Activated CD8-positive, alpha-beta memory T cell treated with anti-CD3 and anti-CD28 coated beads for 4 hours (primary cell): ENCODE results near the gene PHACTR2.
"Not testable (repeated sequence)": the region's sequence is repeated elsewhere in the genome, so short reads cannot be mapped to it uniquely, and the experiment has no call there.

ENCODE experiments used
- DNase-seq, 2 donors: peaks; one replicate each; pipeline ENCODE4 v3.0.0-alpha.2; 2020; ENCODE audit warnings: low read depth in 2 of 2

PHACTR2 gene

DNA sequence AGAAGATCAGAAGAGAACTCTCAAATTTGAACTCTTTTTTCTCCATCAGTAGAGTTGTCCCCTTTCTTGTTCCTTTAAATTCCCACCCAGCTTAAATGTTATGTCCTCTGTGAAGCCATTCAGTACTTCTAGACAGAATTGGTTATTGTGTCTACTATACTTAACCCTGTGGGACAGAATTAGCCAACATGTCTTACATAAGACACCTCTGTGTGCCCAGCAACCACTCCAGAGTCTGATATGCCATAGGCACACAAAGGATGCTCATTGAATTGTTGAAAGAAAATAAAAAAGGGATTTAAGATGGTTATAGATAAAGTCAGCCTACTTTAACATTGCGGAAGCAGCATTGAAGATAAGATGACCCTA, 88.4 kb downstream of the PHACTR2 start:
- no peak for DNase-seq

- no peak for DNase-seq
These were observed 89.7 kb downstream of the PHACTR2 start for GRCh38 chr6:143767433-143767832.

DNA sequence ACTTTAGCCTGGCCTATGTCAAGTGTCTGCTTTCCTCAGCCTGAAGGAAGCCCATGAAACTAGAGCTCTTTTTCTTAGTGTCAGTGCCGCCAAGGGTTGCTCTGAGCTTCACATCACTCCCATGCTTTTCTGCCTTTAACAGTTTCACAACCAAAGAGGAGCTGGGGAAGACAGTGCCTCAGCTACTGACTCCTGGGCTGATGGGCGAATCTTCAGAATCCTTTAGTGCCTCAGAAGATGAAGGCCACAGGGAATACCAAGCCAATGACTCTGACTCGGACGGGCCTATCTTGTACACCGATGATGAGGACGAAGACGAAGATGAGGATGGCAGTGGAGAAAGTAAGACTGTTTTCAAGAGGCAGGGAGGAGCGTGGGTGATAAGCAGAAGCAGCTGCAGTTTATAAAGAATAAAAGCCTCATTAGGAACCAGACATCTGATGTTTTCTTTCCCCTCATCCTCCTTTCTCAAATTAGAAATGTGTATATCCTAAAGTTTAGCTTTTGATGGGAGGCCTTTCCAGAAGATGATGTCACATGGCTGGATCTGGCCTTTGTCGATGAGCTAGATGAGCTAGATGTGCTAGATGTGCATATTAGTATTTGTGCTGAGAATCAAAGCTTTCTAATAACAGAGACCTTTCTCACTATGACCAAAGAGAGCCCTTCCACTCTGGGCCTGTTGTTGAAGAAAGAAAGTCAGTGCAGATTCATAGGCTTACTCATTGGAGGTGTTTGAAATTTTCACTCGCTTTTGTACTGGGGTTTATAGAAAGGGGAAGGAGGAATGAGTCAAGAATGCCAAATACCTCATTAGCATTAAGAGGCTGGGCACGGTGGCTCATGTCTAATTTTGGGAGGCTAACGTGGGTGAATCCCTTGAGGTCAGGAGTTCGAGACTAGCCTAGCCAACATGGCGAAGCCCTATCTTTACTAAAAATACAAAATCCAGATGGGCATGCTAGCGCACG, 94.6 kb downstream of the PHACTR2 start:
- no peak for DNase-seq

GRCh38 chr6:143773506-143774150, 95.9 kb downstream of the PHACTR2 start:
- DNase-seq = no peak

GRCh38 chr6:143774347-143774746, 96.6 kb downstream of the PHACTR2 start:
- DNase-seq = no peak

- no peak for DNase-seq
These were observed 97.6 kb downstream of the PHACTR2 start for GRCh38 chr6:143775336-143775735.

DNA sequence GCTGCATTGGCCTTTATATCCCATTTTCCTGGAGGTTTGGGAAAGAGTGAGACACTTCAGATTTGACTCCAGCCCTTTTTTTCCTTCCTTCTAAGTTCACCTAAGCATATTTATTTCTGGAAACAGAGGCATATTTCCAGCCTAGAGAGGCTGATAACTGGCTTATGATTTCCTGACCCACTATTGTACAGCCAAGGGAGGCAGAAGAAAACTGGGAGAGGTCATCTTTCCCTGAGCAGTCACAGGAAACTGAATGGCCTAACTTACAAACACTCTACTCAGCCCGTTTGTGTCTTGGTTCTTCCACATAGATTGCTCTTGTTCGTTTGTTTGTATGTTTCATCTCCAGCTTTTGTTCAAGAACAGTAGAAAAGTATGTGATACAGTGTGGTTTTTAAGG, 101.2 kb downstream of the PHACTR2 start:
- DNase-seq = no peak

DNA sequence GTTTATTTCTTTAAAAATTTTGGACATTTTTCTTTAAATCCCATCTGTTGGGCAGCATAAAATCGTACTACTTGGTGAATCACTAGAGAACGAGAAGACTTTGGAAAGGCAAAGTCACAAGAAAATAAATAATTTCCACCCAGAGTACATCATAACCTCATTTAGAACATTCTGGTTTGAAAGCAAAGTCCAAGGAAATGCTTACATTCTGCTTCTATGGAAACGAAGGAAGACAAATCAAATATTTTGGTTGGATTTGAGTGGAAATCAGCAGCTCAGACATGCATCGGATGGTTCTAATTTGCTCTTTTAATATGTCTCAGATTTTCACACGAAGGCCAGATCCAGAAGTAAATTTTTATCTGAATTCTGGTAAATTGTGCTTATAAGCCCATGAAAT, 104.7 kb downstream of the PHACTR2 start:
- DNase-seq = no peak

GRCh38 chr6:143783077-143783476, 105.3 kb downstream of the PHACTR2 start:
- no peak for DNase-seq

- DNase-seq = no peak
These were observed 106.6 kb downstream of the PHACTR2 start for GRCh38 chr6:143784316-143784715.

DNA sequence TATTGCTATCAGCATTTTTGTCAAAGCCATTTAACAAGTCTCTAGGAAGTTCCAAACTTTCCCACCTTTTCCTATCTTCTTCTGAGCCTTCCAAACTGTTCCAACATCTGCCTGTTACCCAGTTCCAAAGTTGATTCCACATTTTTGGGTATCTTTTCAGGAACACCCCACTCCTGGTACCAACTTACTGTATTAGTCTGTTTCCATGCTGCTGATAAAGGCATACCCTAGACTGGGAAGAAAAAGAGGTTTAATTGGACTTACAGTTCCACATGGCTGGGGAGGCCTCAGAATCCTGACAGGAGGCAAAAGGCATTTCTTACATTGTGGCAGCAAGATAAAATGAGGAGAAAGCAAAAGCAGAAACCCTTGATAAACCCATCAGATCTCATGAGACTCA, 108.6 kb downstream of the PHACTR2 start:
- not testable (repeated sequence) for DNase-seq

- no peak for DNase-seq
These were observed 114.9 kb downstream of the PHACTR2 start for GRCh38 chr6:143792402-143793279.

DNA sequence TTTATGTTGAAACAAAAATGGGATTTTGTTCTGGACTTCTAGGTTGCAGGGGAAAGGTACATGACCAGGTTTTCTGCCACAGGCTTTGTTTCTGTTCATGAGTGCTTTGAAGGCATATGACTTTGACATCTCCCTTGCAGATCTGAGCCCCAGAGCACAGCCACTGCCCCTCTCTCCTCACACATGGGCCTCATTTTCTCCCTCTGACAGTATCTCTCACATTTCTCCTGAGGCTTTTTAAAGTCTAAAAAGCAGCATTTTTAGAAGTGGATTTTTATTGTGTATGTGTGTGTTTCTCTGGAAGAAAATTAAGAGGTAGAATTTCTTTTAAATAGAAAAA, 115.5 kb downstream of the PHACTR2 start:
- DNase-seq = no peak

GRCh38 chr6:143796551-143796950, 118.8 kb downstream of the PHACTR2 start:
- DNase-seq = not testable (repeated sequence)

DNA sequence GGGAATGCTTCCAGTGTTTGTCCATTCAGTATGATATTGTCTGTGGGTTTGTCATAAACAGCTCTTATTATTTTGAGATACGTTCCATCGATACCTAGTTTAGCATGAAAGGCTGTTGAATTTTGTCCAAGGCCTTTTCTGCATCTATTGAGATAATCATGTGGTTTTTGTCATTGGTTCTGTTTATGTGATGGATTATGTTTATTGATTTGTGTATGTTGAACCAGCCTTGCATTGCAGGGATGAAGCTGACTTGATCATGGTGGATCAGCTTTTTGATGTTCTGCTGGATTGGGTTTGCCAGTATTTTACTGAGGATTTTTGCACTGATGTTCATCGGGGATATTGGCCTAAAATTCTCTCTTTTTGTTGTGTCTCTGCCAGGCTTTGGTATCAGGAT, 120.7 kb downstream of the PHACTR2 start:
- not testable (repeated sequence) for DNase-seq

GRCh38 chr6:143802833-143803565, 125.2 kb downstream of the PHACTR2 start:
- DNase-seq = no peak

- DNase-seq = no peak
These were observed 126.2 kb downstream of the PHACTR2 start for GRCh38 chr6:143803769-143804568.

DNA sequence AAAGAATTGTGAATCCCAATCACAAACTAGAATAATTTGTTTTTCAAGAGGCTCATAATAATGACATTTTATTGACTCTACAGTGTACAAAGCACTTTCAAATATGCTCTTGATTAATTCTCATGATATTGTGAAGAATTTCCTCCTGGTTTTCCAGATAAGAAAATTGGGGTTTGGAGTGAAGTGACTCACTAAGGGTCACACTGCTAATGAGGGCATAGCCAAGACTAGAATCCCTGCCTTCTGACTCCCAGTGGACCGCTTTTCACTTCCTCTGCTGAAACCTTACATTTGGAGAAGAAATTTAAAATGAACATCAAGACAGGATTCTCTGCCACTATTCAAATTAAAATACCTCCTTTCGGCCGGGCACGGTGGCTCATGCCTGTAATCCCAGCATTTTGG, 127.1 kb downstream of the PHACTR2 start:
- no peak for DNase-seq

- peak; percentile 47 to 55 for DNase-seq
These were observed 128.7 kb downstream of the PHACTR2 start for GRCh38 chr6:143806282-143807102.
